Muscle layer of duodenum (tissue), 2 donors: ENCODE results near the gene FAM20C.

Experiments used
- H3K27ac ChIP-seq: one replicate; pipeline ENCODE4 v1.7.0; 2013; ENCODE audit warnings: mild to moderate bottlenecking, low read length
- H3K27me3 ChIP-seq: one replicate; pipeline ENCODE4 v1.7.0; 2013; ENCODE audit warnings: low read depth, mild to moderate bottlenecking, control low read depth, low read length
- H3K36me3 ChIP-seq, 2 donors: one replicate each; pipeline ENCODE4 v1.7.0; 2013; ENCODE audit warnings: low read length in 2 of 2, control low read depth in 1 of 2, mild to moderate bottlenecking in 1 of 2; ENCODE audit not compliant: insufficient read depth in 2 of 2, control insufficient read depth in 1 of 2
- H3K4me1 ChIP-seq, 2 donors: one replicate each; pipeline ENCODE4 v1.7.0; 2013; ENCODE audit warnings: low read length in 2 of 2, mild to moderate bottlenecking in 2 of 2, control low read depth in 1 of 2, moderate library complexity in 1 of 2; ENCODE audit not compliant: insufficient read depth in 2 of 2, control insufficient read depth in 1 of 2
- H3K4me3 ChIP-seq, 2 donors: one replicate each; pipeline ENCODE4 v1.7.0; 2013; ENCODE audit warnings: low read length in 2 of 2, low read depth in 1 of 2, mild to moderate bottlenecking in 1 of 2
- H3K9me3 ChIP-seq, 2 donors: one replicate each; pipeline ENCODE4 v1.7.0; 2013; ENCODE audit warnings: low read length in 2 of 2, control low read depth in 1 of 2, mild to moderate bottlenecking in 1 of 2; ENCODE audit not compliant: control insufficient read depth in 1 of 2
- donor health status: healthy.

The FAM20C gene

GRCh38 chr7:269721-270120, 77.3 kb downstream of the FAM20C start:
- Histone ChIP-seq H3K27ac (no peak overlapping the region), H3K27me3 (no peaks in the 10 kb centered on the region), H3K4me1 (no peaks in the 10 kb centered on the region), H3K36me3 (no peaks in the 10 kb centered on the region), H3K4me3 (no peak overlapping the region), H3K9me3 (peaks cover 0 to 8% of the 10 kb centered on the region in 2 donors)

GRCh38 chr7:270351-270983, 78.1 kb downstream of the FAM20C start:
- Histone ChIP-seq H3K9me3 (peaks cover 0 to 8% of the 10 kb centered on the region in 2 donors), H3K27me3 (no peaks in the 10 kb centered on the region), H3K4me3 (no peak overlapping the region), H3K27ac (no peak overlapping the region), H3K36me3 (no peaks in the 10 kb centered on the region), H3K4me1 (no peaks in the 10 kb centered on the region)

GRCh38 chr7:271266-272107, 79.1 kb downstream of the FAM20C start:
- peaks cover 0 to 8% of the 10 kb centered on the region in 2 donors for H3K9me3 ChIP-seq
- H3K4me1 ChIP-seq: no peaks in the 10 kb centered on the region
- H3K4me3 ChIP-seq: no peak overlapping the region
- H3K36me3 ChIP-seq: no peaks in the 10 kb centered on the region
- H3K27me3 ChIP-seq: no peaks in the 10 kb centered on the region
- no peak overlapping the region for H3K27ac ChIP-seq

GRCh38 chr7:272108-272615, 79.8 kb downstream of the FAM20C start:
- Histone ChIP-seq H3K9me3 (peaks cover 0 to 8% of the 10 kb centered on the region in 2 donors), H3K36me3 (no peaks in the 10 kb centered on the region), H3K4me1 (no peaks in the 10 kb centered on the region), H3K4me3 (no peak overlapping the region), H3K27ac (no peak overlapping the region), H3K27me3 (no peaks in the 10 kb centered on the region)

GRCh38 chr7:272631-273030, 80.3 kb downstream of the FAM20C start:
- Histone ChIP-seq H3K27me3 (no peaks in the 10 kb centered on the region), H3K4me3 (no peak overlapping the region), H3K4me1 (no peaks in the 10 kb centered on the region), H3K36me3 (no peaks in the 10 kb centered on the region), H3K27ac (no peak overlapping the region), H3K9me3 (peaks cover 0 to 8% of the 10 kb centered on the region in 2 donors)

- Histone ChIP-seq H3K27me3 (no peaks in the 10 kb centered on the region), H3K36me3 (no peaks in the 10 kb centered on the region), H3K4me3 (no peak overlapping the region), H3K4me1 (no peaks in the 10 kb centered on the region), H3K9me3 (peaks cover 0 to 8% of the 10 kb centered on the region in 2 donors), H3K27ac (no peak overlapping the region)
Observed at GRCh38 chr7:273327-273726, 81.0 kb downstream of the FAM20C start.

GRCh38 chr7:274266-274665, 81.9 kb downstream of the FAM20C start:
- H3K4me1 ChIP-seq: no peaks in the 10 kb centered on the region
- no peaks in the 10 kb centered on the region for H3K36me3 ChIP-seq

GRCh38 chr7:276230-276835, 84.0 kb downstream of the FAM20C start:
- H3K27me3 ChIP-seq: no peaks in the 10 kb centered on the region
- H3K27ac ChIP-seq: no peak overlapping the region
- peaks cover 0 to 8% of the 10 kb centered on the region in 2 donors for H3K9me3 ChIP-seq
- H3K4me3 ChIP-seq: no peak overlapping the region
- no peaks in the 10 kb centered on the region for H3K36me3 ChIP-seq
- H3K4me1 ChIP-seq: no peaks in the 10 kb centered on the region

More at GRCh38 chr7:274266-274665, 81.9 kb downstream of the FAM20C start:
- Histone ChIP-seq H3K4me3 (no peak overlapping the region), H3K27ac (no peak overlapping the region), H3K27me3 (no peaks in the 10 kb centered on the region), H3K9me3 (peaks cover 0 to 8% of the 10 kb centered on the region in 2 donors)

- H3K9me3 ChIP-seq: peaks cover 0 to 8% of the 10 kb centered on the region in 2 donors
- H3K4me1 ChIP-seq: no peaks in the 10 kb centered on the region
- no peaks in the 10 kb centered on the region for H3K27me3 ChIP-seq
- H3K4me3 ChIP-seq: no peak overlapping the region
- H3K27ac ChIP-seq: no peak overlapping the region
- H3K36me3 ChIP-seq: no peaks in the 10 kb centered on the region
Observed at GRCh38 chr7:277228-277627, 84.9 kb downstream of the FAM20C start.

GRCh38 chr7:278081-278480, 85.7 kb downstream of the FAM20C start:
- H3K4me3 ChIP-seq: no peak overlapping the region
- H3K27ac ChIP-seq: no peak overlapping the region
- H3K27me3 ChIP-seq: no peaks in the 10 kb centered on the region
- no peaks in the 10 kb centered on the region for H3K36me3 ChIP-seq
- peaks cover 0 to 5% of the 10 kb centered on the region in 2 donors for H3K9me3 ChIP-seq
- H3K4me1 ChIP-seq: no peaks in the 10 kb centered on the region

- H3K4me1 ChIP-seq: no peaks in the 10 kb centered on the region
- no peaks in the 10 kb centered on the region for H3K36me3 ChIP-seq
- no peaks in the 10 kb centered on the region for H3K27me3 ChIP-seq
- no peak overlapping the region for H3K4me3 ChIP-seq
- no peaks in the 10 kb centered on the region for H3K9me3 ChIP-seq
- H3K27ac ChIP-seq: no peak overlapping the region
Observed at GRCh38 chr7:279821-280220, 87.5 kb downstream of the FAM20C start.
